Endothelial cell (in vitro differentiated cells): ENCODE data around the gene NUAK2. TPM values are rescaled to one million over a fixed set of nuclear protein-coding genes. Genes with fewer than 3 reads are reported as not detected.

Experiments
- DNase-seq: peaks from one replicate; pipeline ENCODE4 v3.0.0; 2021; ENCODE audit warnings: low spot score
- H3K27ac Mint-ChIP-seq: one replicate; pipeline ENCODE4 v1.8.0; 2021; ENCODE audit warnings: mixed read lengths, inconsistent platforms; ENCODE audit not compliant: unreplicated experiment
- H3K27me3 Mint-ChIP-seq: one replicate; pipeline ENCODE4 v1.8.0; 2021; ENCODE audit warnings: mild to moderate bottlenecking, moderate library complexity, mixed read lengths, inconsistent platforms; ENCODE audit not compliant: unreplicated experiment
- H3K36me3 Mint-ChIP-seq: one replicate; pipeline ENCODE4 v1.8.0; 2021; ENCODE audit warnings: mild to moderate bottlenecking, low read depth, mixed read lengths, inconsistent platforms; ENCODE audit not compliant: unreplicated experiment
- H3K4me1 Mint-ChIP-seq: one replicate; pipeline ENCODE4 v1.8.0; 2021; ENCODE audit warnings: mild to moderate bottlenecking, mixed read lengths, inconsistent platforms; ENCODE audit not compliant: unreplicated experiment
- H3K4me3 Mint-ChIP-seq: one replicate; pipeline ENCODE4 v1.8.0; 2021; ENCODE audit warnings: mild to moderate bottlenecking, mixed read lengths, inconsistent platforms; ENCODE audit not compliant: unreplicated experiment
- H3K9me3 Mint-ChIP-seq: one replicate; pipeline ENCODE4 v1.8.0; 2021; ENCODE audit warnings: mixed read lengths, inconsistent platforms; ENCODE audit not compliant: unreplicated experiment
- CTCF ChIP-seq: fragments of 200-600 bp; sonication (generic); IDR thresholded peaks from one replicate; pipeline ENCODE4 v1.5.0; 2021; ENCODE audit warnings: antibody characterized with exemption; ENCODE audit not compliant: unreplicated experiment
- total RNA-seq: library from RNA; stranded (reverse); fragmentation: NEBNext Ultra II Directional; extraction: Animal tissue kit (Norgen Biotek cat#: 25700); gene quantifications from one replicate; pipeline ENCODE4 v1.2.1, GENCODE V29; 2021; ENCODE audit not compliant: unreplicated experiment

NUAK2 gene
- total RNA-seq, 1 donor from 2014 or later = 3.6 TPM

- Mint-ChIP-seq H3K36me3 (no peaks in the 10 kb centered on the region), H3K4me3 (peak overlapping the region; percentile 17), H3K27ac (peak overlapping the region; percentile 32), H3K27me3 (peaks cover 4% of the 10 kb centered on the region), H3K4me1 (peaks cover 26% of the 10 kb centered on the region), H3K9me3 (no peaks in the 10 kb centered on the region)
- no peak for TF ChIP-seq CTCF
- no peak for DNase-seq
Observed at GRCh38 chr1:205287767-205288559, 33.6 kb downstream of the NUAK2 start.

GRCh38 chr1:205287076-205287475 is 34.5 kb downstream of the NUAK2 start:
- H3K36me3 Mint-ChIP-seq = no peaks in the 10 kb centered on the region
- no peaks in the 10 kb centered on the region for H3K9me3 Mint-ChIP-seq
- H3K4me3 Mint-ChIP-seq = no peak overlapping the region
- no peak overlapping the region for H3K27ac Mint-ChIP-seq
- TF ChIP-seq CTCF = no peak
- peaks cover 26% of the 10 kb centered on the region for H3K4me1 Mint-ChIP-seq
- peaks cover 7% of the 10 kb centered on the region for H3K27me3 Mint-ChIP-seq
- no peak for DNase-seq

- Mint-ChIP-seq H3K27ac (no peak overlapping the region), H3K9me3 (no peaks in the 10 kb centered on the region), H3K4me1 (peaks cover 26% of the 10 kb centered on the region), H3K4me3 (no peak overlapping the region), H3K36me3 (no peaks in the 10 kb centered on the region), H3K27me3 (peaks cover 7% of the 10 kb centered on the region)
- no peak for DNase-seq
- no peak for TF ChIP-seq CTCF
Observed at GRCh38 chr1:205286335-205286950, 35.1 kb downstream of the NUAK2 start.

GRCh38 chr1:205285381-205286101 is 36.0 kb downstream of the NUAK2 start:
- Mint-ChIP-seq H3K9me3 (no peaks in the 10 kb centered on the region), H3K27me3 (peaks cover 7% of the 10 kb centered on the region), H3K27ac (peak overlapping the region; percentile 20), H3K4me3 (no peak overlapping the region), H3K36me3 (no peaks in the 10 kb centered on the region), H3K4me1 (peaks cover 26% of the 10 kb centered on the region)
- DNase-seq = no peak
- no peak for TF ChIP-seq CTCF
